Urothelium cell line (cell line): ENCODE data around the gene DNAAF1.
"Not testable (repeated sequence)": the region's sequence is repeated elsewhere in the genome, so short reads cannot be mapped to it uniquely, and the experiment has no call there.

ENCODE experiments used
- DNase-seq: peaks from one replicate; pipeline ENCODE4 v3.0.0; 2011; ENCODE audit warnings: low spot score, mixed read lengths
- FAIRE-seq: peaks from 2 replicates; lab custom pipeline; 2011; peaks lifted over from hg19 to GRCh38; lab: Jason Lieb, UNC

Gene DNAAF1

GRCh38 chr16:84182680-84183571 is 37.8 kb downstream of the DNAAF1 start:
- FAIRE-seq: no peak
- DNase-seq: no peak

- DNase-seq: no peak
- FAIRE-seq: no peak
These were observed 38.4 kb downstream of the DNAAF1 start for GRCh38 chr16:84183572-84183875.

GRCh38 chr16:84183911-84184591 is 38.9 kb downstream of the DNAAF1 start:
- FAIRE-seq (no peak), DNase-seq (no peak)

DNA sequence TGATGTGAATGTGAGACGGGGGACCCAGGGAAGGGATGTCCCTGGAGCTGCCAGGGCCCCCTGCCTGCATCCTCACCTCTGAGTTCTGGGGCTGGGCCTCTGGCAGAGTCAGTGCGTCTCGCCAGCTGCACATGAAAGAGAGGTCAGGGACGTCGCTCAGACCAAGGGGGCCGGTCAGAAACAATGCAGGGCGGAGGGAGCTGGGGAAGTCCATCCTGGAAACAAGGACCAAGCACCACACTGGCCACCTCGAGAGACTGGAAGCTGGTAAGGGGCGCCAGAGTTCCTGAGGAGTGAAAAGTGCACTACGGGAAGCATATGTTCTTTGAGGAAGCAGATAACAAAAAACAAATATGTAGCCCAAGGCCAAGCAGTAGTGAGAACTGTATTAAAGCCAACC is 39.7 kb downstream of the DNAAF1 start:
- DNase-seq: no peak
- FAIRE-seq: no peak

- FAIRE-seq (no peak), DNase-seq (peak; percentile 97)
These were observed 41.8 kb downstream of the DNAAF1 start, which contains the start of gene TAF1C for GRCh38 chr16:84186685-84187437. TAF1C (minus strand) TSS chr16:84187057; CDS start chr16:84184988, 2,069 bp downstream.

GRCh38 chr16:84190731-84191388 is 45.8 kb downstream of the DNAAF1 start, which contains the start of gene ADAD2:
ADAD2 (plus strand) TSS chr16:84191157; CDS start chr16:84191231, 74 bp downstream.
- DNase-seq (no peak), FAIRE-seq (no peak)

DNA sequence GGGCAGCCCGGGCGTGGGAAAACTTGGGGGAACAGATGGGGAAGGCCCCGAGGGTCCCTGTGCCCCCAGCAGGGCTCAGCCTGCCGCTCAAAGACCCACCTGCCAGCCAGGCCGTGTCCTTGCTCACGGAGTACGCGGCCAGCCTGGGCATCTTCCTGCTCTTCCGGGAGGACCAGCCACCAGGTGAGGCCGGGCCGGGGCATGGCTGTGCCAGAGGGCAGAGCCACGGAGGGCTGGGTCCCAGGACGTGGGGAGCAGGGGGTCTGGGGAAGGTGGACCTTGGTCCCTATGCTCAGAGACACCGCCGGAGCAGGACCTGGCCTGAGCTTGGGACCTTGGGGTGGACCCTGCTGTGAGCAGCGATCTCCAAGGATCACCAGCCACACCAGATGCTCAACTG is 46.4 kb downstream of the DNAAF1 start:
- FAIRE-seq (no peak), DNase-seq (no peak)

DNA sequence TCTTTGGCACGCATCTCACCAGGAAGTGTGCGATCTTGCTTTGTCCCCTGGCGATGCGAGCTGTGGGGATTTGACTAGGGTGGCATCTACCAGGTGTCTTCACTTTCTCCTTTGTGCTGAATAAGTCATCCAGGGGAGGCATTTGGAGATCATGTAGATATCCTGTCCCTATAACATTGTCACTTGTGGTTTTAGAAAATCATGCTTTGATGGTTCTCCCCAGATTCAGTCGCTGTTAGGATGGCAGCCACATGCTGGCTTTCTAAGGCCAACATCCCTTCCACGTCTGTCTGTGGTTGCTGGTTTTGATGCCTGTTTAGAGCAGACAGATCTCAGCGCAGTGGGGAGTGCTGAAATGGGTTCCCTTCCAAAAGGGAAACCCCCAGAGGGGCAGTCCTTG is 48.4 kb downstream of the DNAAF1 start:
- DNase-seq: no peak
- no peak for FAIRE-seq

GRCh38 chr16:84194018-84194417 is 48.9 kb downstream of the DNAAF1 start:
- FAIRE-seq (no peak), DNase-seq (no peak)

DNA sequence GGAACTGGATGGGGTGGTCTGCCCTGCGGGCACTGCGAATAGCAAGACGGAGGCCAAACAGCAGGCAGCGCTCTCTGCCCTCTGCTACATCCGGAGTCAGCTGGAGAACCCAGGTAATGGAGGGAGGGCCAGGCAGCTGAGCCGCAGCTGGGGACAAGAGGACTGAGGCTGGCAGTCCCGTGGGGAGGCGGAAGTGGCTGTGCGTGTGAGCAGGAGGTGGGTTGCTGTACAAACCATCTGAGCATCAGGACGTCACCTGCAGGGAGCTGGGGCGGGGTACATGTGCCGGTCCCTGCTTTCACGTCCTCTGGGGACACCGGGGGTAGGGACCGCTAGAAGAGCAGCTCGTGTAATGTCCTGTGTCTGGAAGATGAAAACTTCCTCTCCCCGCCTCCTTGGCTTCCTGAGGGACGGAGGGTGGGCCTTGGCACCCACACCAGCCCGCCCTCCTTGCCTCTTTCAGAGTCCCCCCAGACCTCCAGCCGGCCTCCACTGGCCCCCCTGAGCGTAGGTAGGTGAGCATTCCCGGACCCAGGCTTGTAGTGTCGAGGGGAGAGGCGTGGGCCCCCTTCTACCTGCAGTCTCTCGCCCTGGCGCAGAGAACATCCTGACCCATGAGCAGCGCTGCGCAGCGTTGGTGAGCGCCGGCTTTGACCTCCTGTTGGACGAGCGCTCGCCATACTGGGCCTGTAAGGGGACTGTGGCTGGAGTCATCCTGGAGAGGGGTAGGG is 49.5 kb downstream of the DNAAF1 start:
- FAIRE-seq: no peak
- DNase-seq: no peak

- FAIRE-seq (no peak), DNase-seq (no peak)
These were observed 50.3 kb downstream of the DNAAF1 start for GRCh38 chr16:84195201-84196093.

- no peak for DNase-seq
- no peak for FAIRE-seq
These were observed 51.0 kb downstream of the DNAAF1 start for GRCh38 chr16:84196101-84196500.

GRCh38 chr16:84196727-84197394 is 51.8 kb downstream of the DNAAF1 start:
- DNase-seq: no peak
- FAIRE-seq: no peak

DNA sequence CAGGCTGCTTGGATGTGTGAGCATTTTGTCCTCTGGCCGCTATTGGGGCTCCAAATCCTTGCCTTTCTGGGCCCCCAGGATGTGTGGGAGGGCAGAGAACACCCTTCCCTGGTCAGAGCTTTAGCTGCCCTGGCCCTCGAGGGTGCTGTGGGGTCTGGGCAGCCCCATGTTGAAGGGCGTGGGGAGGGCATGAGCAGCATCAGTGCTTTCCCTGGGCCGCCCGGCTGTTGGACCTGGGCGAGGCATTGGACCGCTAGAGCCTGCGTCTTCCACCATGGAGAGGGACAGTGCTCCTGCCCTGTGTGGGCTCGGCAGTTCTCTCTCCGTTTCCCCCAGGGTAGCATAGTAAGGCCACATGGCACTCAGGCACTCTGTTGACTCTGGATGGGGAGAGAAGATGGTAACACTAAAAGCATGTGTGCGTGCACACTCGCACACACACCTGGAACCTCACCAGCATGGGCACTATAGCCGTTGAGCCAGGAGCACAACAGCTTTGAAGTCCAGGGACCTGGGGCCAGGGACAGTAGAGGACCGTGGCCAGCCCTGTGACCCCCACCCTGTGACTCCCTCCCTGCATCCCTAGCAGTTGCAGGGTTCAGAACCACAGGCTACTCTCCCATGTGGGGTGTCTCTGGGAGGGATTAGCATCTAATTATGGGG is 52.5 kb downstream of the DNAAF1 start:
- FAIRE-seq (no peak), DNase-seq (no peak)

- no peak for FAIRE-seq
These were observed 53.3 kb downstream of the DNAAF1 start for GRCh38 chr16:84198401-84198800.

DNA sequence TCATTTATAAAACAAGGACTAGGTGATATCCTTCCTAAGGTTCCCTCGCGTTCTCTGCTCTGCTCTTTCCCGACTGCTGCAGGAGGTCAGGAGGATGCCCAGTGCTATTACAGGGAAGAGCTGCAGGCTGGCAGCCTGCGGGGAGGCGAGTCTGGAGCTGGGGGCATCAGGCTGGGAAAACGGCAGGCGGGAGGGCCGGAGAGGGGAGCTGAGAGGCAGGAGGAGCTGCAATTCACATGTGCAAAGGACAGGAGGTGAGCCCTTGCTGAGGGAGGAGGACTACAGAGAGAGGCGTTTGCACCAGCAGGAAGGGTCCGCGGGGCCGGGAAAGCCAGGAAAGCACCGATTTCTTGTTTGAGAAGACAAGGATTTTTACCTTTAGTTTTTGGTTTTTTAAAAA is 54.0 kb downstream of the DNAAF1 start:
- FAIRE-seq: no peak
- DNase-seq: no peak

More at GRCh38 chr16:84198401-84198800, 53.3 kb downstream of the DNAAF1 start:
- peak; percentile 49 for DNase-seq

- FAIRE-seq: no peak
- DNase-seq: no peak
These were observed 54.8 kb downstream of the DNAAF1 start for GRCh38 chr16:84199861-84200260.

- FAIRE-seq, DNase-seq: not testable (repeated sequence)
These were observed 59.4 kb downstream of the DNAAF1 start for GRCh38 chr16:84204551-84204950.
